Aorta (tissue), 5 donors: ENCODE data around the gene DDX24. TPM values are rescaled to one million over a fixed set of nuclear protein-coding genes. Genes with fewer than 3 reads are reported as not detected.

Experiments used
- ATAC-seq: fragments of 200-7000 bp; cut with Tn5 transposase; one replicate; pipeline ENCODE4 v1.9.1; 2022; ENCODE audit warnings: moderate library complexity; ENCODE audit not compliant: low FRiP score
- DNase-seq, 2 donors: peaks; one replicate each; pipeline ENCODE4 v3.0.0-alpha.2; 2020
- H3K27ac ChIP-seq, 2 donors: one replicate each; pipeline ENCODE4 v1.5.1; 2013; ENCODE audit warnings: low read length in 2 of 2, mild to moderate bottlenecking in 2 of 2, moderate library complexity in 2 of 2, control low read depth in 1 of 2, inconsistent platforms in 1 of 2, low read depth in 1 of 2
- H3K27me3 ChIP-seq, 2 donors: one replicate each; pipeline ENCODE4 v1.6.1; 2013; ENCODE audit warnings: control low read depth in 1 of 2, low read length in 1 of 2, mild to moderate bottlenecking in 1 of 2, moderate library complexity in 1 of 2; ENCODE audit not compliant: insufficient read depth in 2 of 2, control insufficient read depth in 1 of 2
- H3K36me3 ChIP-seq, 2 donors: one replicate each; pipeline ENCODE4 v1.6.1; 2013; ENCODE audit warnings: control low read depth in 1 of 2, low read length in 1 of 2, mild to moderate bottlenecking in 1 of 2; ENCODE audit not compliant: insufficient read depth in 2 of 2, control insufficient read depth in 1 of 2
- H3K4me1 ChIP-seq, 2 donors: one replicate each; pipeline ENCODE4 v1.6.1; 2013; ENCODE audit warnings: low read length in 2 of 2, control low read depth in 1 of 2, mild to moderate bottlenecking in 1 of 2, moderate library complexity in 1 of 2; ENCODE audit not compliant: insufficient read depth in 2 of 2, control insufficient read depth in 1 of 2
- H3K4me3 ChIP-seq, 2 donors: one replicate each; pipeline ENCODE4 v1.5.1; 2013; ENCODE audit warnings: low read length in 2 of 2, control low read depth in 1 of 2, mild to moderate bottlenecking in 1 of 2
- H3K9me3 ChIP-seq: one replicate; pipeline ENCODE4 v1.6.1; 2013; ENCODE audit warnings: mild to moderate bottlenecking, low read length; ENCODE audit not compliant: control insufficient read depth
- WGBS, 2 donors: extraction: QIAGEN DNeasy Blood & Tissue Kit; methylation state at CpG; one replicate each; pipeline ENCODE4 v1.1.7; 2013; 5-methylcytosine and 5-hydroxymethylcytosine counted together
- intact Hi-C, 2 donors: fragments of 100-400 bp; cut with DNase I; formaldehyde crosslinking; loops; one replicate each; pipeline versions ENCODE4 v1.14.2 to v1.15.0; 2022
- polyA plus RNA-seq, 2 donors: library from polyadenylated mRNA; stranded (reverse); fragments of 200-250 nt; gene quantifications; one replicate each; pipeline ENCODE4 v1.2.3, GENCODE V29; 2013
- total RNA-seq, 2 donors: library from RNA; stranded (reverse); fragmentation: NEBNext Ultra II Directional; extraction: Animal tissue kit (Norgen Biotek cat#: 25700); gene quantifications; one replicate each; pipeline ENCODE4 v1.2.1, GENCODE V29; 2021
- donor health status: healthy with polysubstance abuse.
- donor health status: Bipolar disorder and iron deficiency.
- donor health status: DM: no; HTN: no; CAD: no.
- donor health status: DM: no; HTN: no; CAD: no.
- donor health status: DM: yes; HTN: yes; CAD: no.

DDX24 gene
- total and polyA plus RNA-seq, 4 donors: 43.7 to 198 (median 174) TPM

DNA sequence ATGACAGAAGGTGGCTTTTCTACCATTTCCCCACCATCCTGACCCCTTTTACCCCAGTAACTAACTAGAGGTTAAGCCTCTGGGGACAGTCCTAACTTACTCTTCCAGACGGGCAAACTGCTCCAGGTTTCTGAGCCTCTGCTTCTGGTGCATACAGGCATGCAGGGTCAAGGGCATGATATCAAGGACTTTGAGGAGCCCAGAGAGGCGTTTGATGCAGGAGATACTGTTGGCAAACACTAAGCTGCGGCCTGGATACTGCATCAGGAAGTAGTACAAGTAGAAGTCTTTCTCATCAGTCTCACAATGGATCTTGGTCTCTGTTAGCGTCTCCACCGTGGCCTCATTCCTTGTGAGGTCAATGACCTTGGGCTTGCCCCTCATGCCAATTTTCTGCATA is 21.0 kb downstream of the DDX24 start:
- peaks cover 19 to 30% of the 10 kb centered on the region in 2 donors for H3K36me3 ChIP-seq
- ATAC-seq (no peak), DNase-seq (no peak)
- H3K4me1 ChIP-seq: peaks cover 2 to 6% of the 10 kb centered on the region in 2 donors
- intact Hi-C loops: no loop called here
- WGBS, 2 donors: 70 to 77% methylated on average over 5 of the region's 5 CpGs
- H3K4me3 ChIP-seq: no peak overlapping the region
- no peak overlapping the region for H3K27ac ChIP-seq
- H3K27me3 ChIP-seq: no peaks in the 10 kb centered on the region
- no peaks in the 10 kb centered on the region for H3K9me3 ChIP-seq

GRCh38 chr14:94058674-94059138 is 22.3 kb downstream of the DDX24 start:
- Histone ChIP-seq H3K4me1 (peaks cover 2 to 6% of the 10 kb centered on the region in 2 donors), H3K27me3 (no peaks in the 10 kb centered on the region), H3K4me3 (no peak overlapping the region), H3K27ac (no peak overlapping the region), H3K9me3 (no peaks in the 10 kb centered on the region), H3K36me3 (peaks cover 26 to 35% of the 10 kb centered on the region in 2 donors)
- intact Hi-C loops: no loop called here
- WGBS, 2 donors: 86 to 87% methylated on average over 5 of the region's 5 CpGs
- ATAC-seq (no peak), DNase-seq (no peak)

DNA sequence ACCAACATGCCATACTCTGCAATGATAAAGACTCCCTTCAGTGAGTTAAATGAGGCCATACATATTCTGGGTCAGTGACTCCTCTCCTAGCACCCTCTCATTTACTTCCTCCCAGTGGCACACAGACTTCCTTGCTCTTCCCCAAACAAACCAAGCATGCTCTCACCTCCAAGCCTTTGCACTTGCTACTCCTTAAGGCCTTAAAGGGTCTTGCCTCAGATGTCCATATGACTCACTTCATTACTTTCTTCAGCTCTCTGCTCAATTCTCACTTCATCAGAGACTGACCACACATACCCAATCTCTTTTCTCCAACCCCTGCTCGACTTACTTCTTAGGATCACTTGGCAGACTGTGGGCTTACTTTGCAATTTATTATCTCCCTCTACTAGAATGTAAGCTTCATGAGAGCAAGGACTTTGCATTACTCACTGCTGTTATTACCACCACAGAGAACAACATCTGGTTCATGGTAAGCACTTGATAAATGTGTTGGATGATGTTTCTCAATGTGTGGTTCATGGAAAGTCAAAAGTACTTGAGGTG is 22.8 kb downstream of the DDX24 start:
- H3K27ac ChIP-seq: no peak overlapping the region
- H3K4me1 ChIP-seq: peaks cover 2 to 6% of the 10 kb centered on the region in 2 donors
- WGBS, 2 donors: 79 to 84% methylated on average over 1 of the region's 1 CpG
- intact Hi-C loops: no loop called here
- no peak overlapping the region for H3K4me3 ChIP-seq
- ATAC-seq: no peak
- H3K27me3 ChIP-seq: no peaks in the 10 kb centered on the region
- no peaks in the 10 kb centered on the region for H3K9me3 ChIP-seq
- no peak for DNase-seq
- H3K36me3 ChIP-seq: peaks cover 26 to 35% of the 10 kb centered on the region in 2 donors

- no peak overlapping the region for H3K27ac ChIP-seq
- DNase-seq (no peak), ATAC-seq (no peak)
- H3K4me1 ChIP-seq: no peaks in the 10 kb centered on the region
- no peak overlapping the region for H3K4me3 ChIP-seq
- H3K27me3 ChIP-seq: no peaks in the 10 kb centered on the region
- no peaks in the 10 kb centered on the region for H3K9me3 ChIP-seq
- peaks cover 26 to 37% of the 10 kb centered on the region in 2 donors for H3K36me3 ChIP-seq
- intact Hi-C loops: no loop called here
- 90 to 93% methylated on average over 6 of the region's 6 CpGs for WGBS, 2 donors
Measured at GRCh38 chr14:94056579-94057308, 24.3 kb downstream of the DDX24 start.

GRCh38 chr14:94054936-94055335 is 26.1 kb downstream of the DDX24 start:
- H3K27ac ChIP-seq: no peak overlapping the region
- intact Hi-C loops: no loop called here
- DNase-seq: no peak
- H3K9me3 ChIP-seq: no peaks in the 10 kb centered on the region
- no peak for ATAC-seq
- no peak overlapping the region for H3K4me3 ChIP-seq
- no peaks in the 10 kb centered on the region for H3K4me1 ChIP-seq
- peaks cover 29 to 36% of the 10 kb centered on the region in 2 donors for H3K36me3 ChIP-seq
- WGBS, 2 donors: 92 to 93% methylated on average over 7 of the region's 7 CpGs
- H3K27me3 ChIP-seq: no peaks in the 10 kb centered on the region

- Histone ChIP-seq H3K27me3 (no peaks in the 10 kb centered on the region), H3K9me3 (no peaks in the 10 kb centered on the region), H3K4me3 (no peak overlapping the region), H3K27ac (no peak overlapping the region), H3K4me1 (no peaks in the 10 kb centered on the region), H3K36me3 (peaks cover 29 to 37% of the 10 kb centered on the region in 2 donors)
- DNase-seq (no peak), ATAC-seq (no peak)
- intact Hi-C loops: no loop called here
- WGBS, 2 donors: 99 to 100% methylated on average over 1 of the region's 1 CpG
Measured at GRCh38 chr14:94054401-94054800, 26.6 kb downstream of the DDX24 start.

DNA sequence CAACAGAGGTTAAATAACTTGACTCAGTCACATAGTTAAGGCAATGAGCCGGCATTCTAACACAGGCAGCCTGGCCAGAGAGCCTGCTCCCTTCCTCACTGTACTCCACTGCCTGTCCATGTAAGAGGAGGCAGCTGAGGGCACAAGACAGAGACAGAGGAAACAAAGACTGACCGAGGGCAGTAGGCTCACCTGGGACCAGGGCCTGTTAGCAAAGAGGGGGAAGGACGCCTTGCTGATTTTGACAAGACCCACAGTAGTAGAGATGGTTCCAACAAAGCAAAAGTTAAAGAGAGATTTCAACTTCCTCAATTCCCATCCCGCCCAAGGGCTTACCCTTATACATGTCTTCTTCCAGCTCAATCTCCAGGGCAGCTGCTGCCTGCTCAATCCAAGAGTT is 28.3 kb downstream of the DDX24 start:
- no peaks in the 10 kb centered on the region for H3K27me3 ChIP-seq
- H3K4me1 ChIP-seq: no peaks in the 10 kb centered on the region
- no peak overlapping the region for H3K27ac ChIP-seq
- DNase-seq (no peak), ATAC-seq (no peak)
- H3K4me3 ChIP-seq: no peak overlapping the region
- peaks cover 19 to 32% of the 10 kb centered on the region in 2 donors for H3K36me3 ChIP-seq
- intact Hi-C loops: no loop called here
- WGBS, 2 donors: 89% methylated on average over 4 of the region's 4 CpGs
- no peaks in the 10 kb centered on the region for H3K9me3 ChIP-seq

DNA sequence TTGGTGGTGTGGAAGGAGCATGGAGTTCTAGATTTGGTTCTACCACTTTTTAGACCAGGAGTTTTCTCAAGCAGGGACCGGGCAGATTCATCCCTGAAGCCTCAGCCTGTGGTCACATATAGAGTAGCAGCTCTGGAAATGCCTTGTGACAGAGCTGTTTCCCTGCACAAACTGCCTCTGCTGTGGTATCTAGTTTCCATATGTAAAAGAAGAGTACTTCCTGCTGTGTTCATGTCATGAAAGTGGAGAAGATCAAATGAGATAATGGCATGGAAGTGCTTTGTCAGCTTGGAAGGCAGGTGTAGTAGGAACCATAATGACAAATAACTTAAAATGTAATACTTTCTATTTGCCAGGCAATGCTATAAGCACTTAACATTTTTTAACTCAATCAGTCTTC is 28.8 kb downstream of the DDX24 start:
- DNase-seq: no peak
- no peaks in the 10 kb centered on the region for H3K27me3 ChIP-seq
- H3K4me3 ChIP-seq: no peak overlapping the region
- no peaks in the 10 kb centered on the region for H3K4me1 ChIP-seq
- H3K27ac ChIP-seq: no peak overlapping the region
- H3K9me3 ChIP-seq: no peaks in the 10 kb centered on the region
- WGBS, 2 donors: 92 to 93% methylated on average over 1 of the region's 1 CpG
- ATAC-seq: no peak
- H3K36me3 ChIP-seq: peaks cover 20 to 33% of the 10 kb centered on the region in 2 donors
- intact Hi-C loops: no loop called here

DNA sequence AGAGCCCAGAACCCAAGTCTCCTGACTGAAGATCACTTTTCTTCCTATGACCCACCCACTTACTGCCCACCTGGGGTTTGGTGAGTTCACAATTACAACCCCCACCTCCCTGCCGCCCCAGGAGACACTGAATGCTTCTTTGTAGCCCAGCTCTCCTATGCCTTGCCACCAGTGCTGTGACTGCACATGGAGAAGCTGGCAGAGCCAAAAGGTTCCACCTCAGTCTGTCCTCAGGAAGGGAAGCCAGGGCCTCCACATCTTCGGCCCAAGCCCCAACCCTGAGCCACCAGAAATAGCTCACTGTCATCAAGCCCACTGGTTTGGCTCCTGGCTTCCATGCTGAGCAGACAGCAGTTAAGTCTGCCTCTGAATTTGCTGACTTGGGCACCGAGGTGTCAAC is 29.2 kb downstream of the DDX24 start:
- H3K4me1 ChIP-seq: no peaks in the 10 kb centered on the region
- ATAC-seq: no peak
- H3K27ac ChIP-seq: no peak overlapping the region
- no peak overlapping the region for H3K4me3 ChIP-seq
- no peaks in the 10 kb centered on the region for H3K9me3 ChIP-seq
- peaks cover 24 to 36% of the 10 kb centered on the region in 2 donors for H3K36me3 ChIP-seq
- no peak for DNase-seq
- H3K27me3 ChIP-seq: no peaks in the 10 kb centered on the region
- 70 to 76% methylated on average over 3 of the region's 3 CpGs for WGBS, 2 donors
- intact Hi-C loops: no loop called here
